Left renal pelvis (tissue), 4 donors: ENCODE data around the gene KCNB1. TPM values are rescaled to one million over a fixed set of nuclear protein-coding genes. Genes with fewer than 3 reads are reported as not detected.

Source experiments
- DNase-seq, 4 donors: peaks; one replicate each; pipeline ENCODE4 v3.0.0-alpha.2; 2013; ENCODE audit warnings: low read depth in 4 of 4, low spot score in 3 of 4
- polyA plus RNA-seq, 4 donors: library from polyadenylated mRNA; unstranded; fragments of 120-200 nt; gene quantifications; one replicate each; pipeline ENCODE4 v1.2.1, GENCODE V29; 2013; ENCODE audit not compliant: insufficient read length in 4 of 4

The KCNB1 gene
- polyA plus RNA-seq, 4 donors = 0.63 to 1.9 (median 0.74) TPM

DNA sequence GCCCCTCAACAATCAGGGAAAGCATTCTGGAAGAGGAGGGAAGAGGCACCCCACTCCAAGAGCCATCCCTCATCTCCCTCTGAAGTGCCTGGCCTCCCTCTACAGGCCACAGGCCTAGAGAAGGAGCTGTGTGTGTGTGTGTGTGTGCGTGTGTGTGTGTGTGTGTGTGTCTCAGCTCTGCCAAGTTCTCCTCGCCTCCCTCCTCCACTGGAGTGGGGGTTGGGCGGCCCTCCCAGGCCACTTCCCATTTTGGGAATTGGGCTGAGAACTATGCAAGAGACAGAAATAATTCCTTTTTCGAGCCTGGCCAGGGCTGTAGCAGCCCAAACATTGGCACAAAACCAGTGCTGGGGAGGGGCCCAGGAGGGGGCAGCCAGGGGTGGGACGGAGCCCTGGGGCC lies 35.7 kb downstream of the KCNB1 start:
- peak; percentile 27 to 47 (median 44) for DNase-seq

DNA sequence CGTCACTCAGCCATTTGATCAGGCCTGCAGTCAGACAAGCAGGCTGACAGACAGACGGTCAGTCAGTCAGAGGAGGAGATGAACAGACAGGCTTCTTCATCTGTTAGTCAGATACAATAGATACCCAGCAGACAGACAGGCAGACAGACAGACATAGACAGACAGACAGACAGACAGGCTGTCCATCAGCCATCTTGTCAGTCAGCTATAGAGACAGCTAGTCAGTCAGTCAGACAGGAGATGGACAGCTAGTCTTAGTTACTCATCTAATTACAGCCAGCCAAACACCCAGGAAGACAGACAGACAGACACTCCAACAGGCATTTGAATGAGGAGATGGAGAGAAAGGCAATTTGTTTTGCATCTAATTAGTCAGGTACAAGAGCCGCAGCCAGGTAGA lies 36.4 kb downstream of the KCNB1 start:
- no peak for DNase-seq

GRCh38 chr20:49445176-49445575 lies 37.3 kb downstream of the KCNB1 start:
- DNase-seq = no peak

GRCh38 chr20:49444553-49444990 lies 37.9 kb downstream of the KCNB1 start:
- no peak for DNase-seq

- DNase-seq = no peak
Measured at GRCh38 chr20:49437057-49437456, 45.4 kb downstream of the KCNB1 start.

DNA sequence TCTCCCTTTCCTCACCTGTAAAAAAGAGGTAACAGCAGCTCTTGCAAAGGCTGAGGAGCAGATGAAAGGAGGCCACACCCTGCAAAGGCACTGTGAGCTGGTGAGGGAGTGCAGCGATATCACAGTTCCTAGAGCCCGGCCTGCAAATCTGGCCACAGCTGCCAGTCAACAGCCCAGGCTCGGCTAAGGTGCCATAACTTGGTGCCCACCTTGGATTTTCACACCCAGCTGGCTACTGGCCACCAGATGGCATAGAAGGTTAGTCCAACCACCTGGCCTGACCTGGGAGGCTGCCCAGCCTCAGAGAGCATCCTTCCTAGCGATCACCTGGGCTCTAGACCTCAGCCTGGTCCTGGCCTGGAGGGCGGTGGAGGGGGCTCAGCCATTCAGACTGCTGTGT lies 46.8 kb downstream of the KCNB1 start:
- DNase-seq = no peak

DNA sequence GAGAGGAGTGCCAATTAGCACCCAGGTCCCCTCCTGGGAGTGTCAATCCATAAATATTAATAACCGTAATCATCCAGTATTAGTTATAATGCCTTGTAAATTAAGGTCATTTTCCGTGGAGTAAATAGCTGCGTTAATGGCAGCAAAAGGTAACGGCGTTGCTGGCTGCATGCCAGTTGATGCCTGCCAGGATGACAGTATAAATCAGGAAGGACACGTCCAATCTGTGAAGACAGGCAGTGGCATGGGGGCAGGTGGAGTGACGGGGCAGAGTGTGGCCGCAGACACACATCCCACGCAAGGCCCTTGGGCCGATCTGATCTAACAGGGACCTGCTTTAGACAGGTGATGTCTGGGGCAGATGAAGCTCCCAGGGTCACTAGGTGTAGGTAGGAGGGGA lies 49.1 kb downstream of the KCNB1 start:
- DNase-seq = no peak

DNA sequence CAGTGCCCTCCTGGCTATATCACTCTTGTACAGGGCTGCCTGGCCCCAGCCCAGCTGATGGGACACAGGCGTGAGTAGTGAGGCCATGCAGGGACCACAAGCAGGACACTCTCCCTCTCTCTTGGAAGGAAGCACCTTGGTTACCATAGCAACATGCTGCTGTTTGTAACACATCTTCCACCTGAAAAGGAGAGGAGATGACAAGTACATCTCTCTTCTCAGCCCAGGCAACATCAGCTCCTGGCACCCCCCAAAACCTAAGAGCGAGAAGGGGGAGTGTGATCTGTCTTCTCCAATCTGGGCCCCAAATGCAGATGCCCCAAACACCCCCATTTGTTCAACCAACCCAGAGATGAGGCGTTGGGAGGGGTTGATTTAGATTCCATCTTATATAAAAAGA lies 49.9 kb downstream of the KCNB1 start:
- DNase-seq = no peak

GRCh38 chr20:49431329-49431728 lies 51.1 kb downstream of the KCNB1 start:
- DNase-seq = no peak

- DNase-seq = no peak
Measured at GRCh38 chr20:49430320-49430719, 52.1 kb downstream of the KCNB1 start.

DNA sequence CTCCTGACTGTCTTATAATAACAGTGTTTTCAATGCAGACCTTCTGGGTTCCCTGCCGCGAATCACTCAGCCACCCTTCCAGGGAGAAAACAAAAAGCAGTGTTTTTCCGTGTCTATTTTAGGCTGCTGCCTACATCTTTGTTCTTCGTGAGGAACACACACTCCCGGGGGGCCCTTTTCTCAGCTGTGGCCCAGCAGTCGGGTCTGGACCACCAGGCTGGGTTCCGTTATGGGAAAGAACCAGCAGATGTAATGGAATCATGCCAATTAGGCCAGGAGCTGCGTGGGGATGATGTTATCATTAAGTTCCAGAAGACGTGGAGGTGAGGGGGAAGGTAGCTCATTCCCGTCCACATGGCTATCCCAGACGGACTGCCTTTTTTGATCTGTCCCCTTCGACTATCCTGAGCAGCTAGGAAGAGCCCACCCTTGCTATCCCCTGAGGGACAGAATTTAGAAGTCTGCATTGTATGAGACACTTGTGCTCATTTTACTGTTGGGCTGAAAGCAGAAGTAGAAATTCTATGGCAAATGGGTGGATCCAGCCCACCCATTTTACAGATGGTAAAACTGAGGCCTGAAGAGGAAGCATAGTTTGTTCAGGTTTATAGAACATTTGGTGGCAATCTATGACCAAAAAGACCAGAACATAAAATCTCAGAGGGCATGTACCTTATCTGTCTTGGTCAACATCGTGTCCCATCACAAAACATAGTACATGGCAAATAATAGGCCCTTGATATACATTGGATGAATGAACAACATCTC lies 54.5 kb downstream of the KCNB1 start:
- DNase-seq = no peak

DNA sequence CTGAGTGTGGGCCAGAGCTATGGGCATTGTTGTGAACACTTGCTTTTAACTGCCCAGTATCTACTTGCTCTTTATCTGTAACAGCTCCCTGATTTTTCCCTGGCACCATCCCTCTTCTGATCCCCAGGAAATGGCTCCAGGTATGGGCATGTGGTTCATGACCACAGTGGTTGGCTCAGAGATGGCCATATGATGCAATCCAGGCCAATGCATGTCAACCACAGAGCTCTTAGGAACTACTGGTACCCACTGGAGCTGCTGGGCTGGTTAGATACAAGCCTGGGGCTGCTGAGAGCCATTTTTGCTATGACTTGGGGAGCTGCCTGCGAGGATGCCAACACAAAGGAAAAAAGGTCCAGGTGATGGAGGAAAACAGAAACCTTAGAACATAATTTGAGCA lies 55.6 kb downstream of the KCNB1 start:
- DNase-seq = no peak

- no peak for DNase-seq
Measured at GRCh38 chr20:49426395-49426794, 56.1 kb downstream of the KCNB1 start.

DNA sequence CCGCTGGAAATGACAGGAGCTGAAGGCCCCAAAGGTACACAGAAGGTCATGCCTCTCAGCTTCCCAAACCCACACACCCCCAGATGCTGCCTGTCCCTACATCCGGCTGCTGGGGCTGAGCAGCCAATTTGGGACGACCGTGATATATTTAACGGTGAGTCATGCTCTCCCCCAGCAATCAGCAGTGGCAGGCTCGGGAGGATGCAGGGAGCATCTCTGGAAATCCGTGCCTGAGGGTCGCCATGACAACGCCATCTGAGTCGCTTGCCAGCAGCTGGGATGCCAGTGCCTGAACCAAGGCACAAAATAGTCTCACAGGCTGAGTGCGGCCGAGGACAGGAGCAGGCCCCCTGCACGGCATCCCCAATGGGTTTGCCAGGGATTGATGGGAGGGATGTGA lies 57.9 kb downstream of the KCNB1 start:
- DNase-seq = no peak

DNA sequence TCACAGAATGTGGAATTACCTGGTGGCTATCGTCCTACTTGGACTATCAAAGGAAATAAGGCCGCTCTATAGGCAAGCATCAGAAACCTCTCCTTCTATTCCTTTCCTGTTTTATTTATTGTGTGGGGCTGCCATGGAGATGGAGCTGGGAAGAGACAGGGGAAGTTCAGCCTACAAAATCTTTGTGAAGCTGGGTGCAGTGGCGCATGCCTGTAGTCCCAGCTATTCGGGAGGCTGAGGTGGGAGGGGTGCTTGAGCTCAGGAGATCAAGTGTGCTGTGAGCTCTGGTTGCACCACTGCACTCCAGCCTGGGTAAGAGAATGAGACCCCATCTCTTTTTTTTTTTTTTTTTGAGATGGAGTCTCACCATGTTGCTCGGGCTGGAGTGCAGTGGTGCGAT lies 60.3 kb downstream of the KCNB1 start:
- no peak for DNase-seq

DNA sequence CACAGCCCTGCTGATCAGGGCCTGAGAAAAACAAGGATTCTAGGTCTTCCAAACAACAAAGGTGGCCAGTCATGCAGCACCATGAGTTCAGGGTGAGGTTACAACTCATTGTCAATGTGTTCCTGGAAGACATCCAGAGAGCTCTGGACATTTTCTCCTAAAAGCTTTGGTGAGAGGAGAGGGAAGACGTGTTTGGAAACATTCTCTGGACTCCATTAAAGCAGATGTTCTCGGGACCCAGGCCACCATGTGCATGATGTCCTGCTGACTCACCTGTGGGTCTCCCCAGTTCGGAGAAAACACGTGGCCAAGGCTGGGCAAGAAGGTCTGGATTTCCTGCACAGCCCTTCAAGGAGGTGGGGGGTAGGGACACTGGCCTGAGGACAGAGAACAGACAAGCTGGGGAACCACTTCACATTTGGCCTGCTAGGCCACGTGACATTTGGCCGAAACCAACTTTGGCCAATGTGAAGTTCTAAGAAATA lies 61.6 kb downstream of the KCNB1 start:
- no peak for DNase-seq

GRCh38 chr20:49420292-49420691 lies 62.2 kb downstream of the KCNB1 start:
- no peak for DNase-seq

- no peak for DNase-seq
Measured at GRCh38 chr20:49419785-49420184, 62.7 kb downstream of the KCNB1 start.

DNA sequence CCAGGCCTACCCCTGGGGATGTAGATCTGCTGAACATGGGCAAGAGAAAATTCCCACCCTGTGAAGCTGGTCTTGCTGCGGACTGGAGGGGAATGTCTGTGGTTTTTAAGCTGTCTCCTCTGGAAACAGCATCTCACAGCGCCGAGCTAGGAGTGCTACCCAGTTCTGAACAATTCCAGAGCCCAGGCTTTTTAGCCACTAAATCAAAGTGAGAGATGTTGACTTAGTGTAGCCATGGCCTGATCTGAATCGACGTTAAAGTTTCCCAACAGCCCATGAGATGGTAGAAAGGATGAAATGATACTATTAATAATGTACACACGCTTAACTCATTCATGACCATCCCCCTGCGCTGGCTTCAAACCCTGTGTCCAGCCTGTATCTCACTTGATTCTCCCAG lies 63.7 kb downstream of the KCNB1 start:
- no peak for DNase-seq

GRCh38 chr20:49417843-49418555 lies 64.5 kb downstream of the KCNB1 start:
- DNase-seq = no peak

DNA sequence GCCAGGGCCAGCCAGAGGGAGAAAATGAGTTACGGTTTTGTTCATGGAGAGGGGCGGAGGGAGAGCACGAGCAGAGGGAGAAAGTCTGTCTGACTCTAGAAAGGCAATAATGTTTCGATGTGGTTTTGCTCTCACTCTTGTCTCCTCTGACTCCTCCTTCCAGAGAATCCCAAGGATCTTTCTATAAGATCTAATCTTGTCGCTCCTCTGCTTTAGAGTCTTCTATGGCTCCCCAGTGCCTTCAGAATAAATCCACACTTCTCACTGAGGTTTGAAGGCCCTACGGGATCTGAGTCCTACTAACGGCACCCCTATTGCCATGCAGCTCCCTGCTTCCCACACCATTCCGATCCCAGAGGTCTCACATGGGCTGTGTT lies 66.8 kb downstream of the KCNB1 start:
- DNase-seq = no peak

- DNase-seq = no peak
Measured at GRCh38 chr20:49415005-49415667, 67.3 kb downstream of the KCNB1 start.
